H9 (cell line): ENCODE measurements around the gene CAB39. TPM values are rescaled to one million over a fixed set of nuclear protein-coding genes. Genes with fewer than 3 reads are reported as not detected.

ENCODE experiments used
- DNase-seq: peaks from one replicate; pipeline ENCODE4 v3.0.0-alpha.2; 2017
- H2AFZ ChIP-seq: one replicate; pipeline ENCODE4 v1.6.1; 2013; ENCODE audit warnings: mild to moderate bottlenecking, low read length, control low read depth, moderate library complexity
- H2AK5ac ChIP-seq: 2 replicates; pipeline ENCODE4 v1.6.1; 2013; ENCODE audit warnings: low read length, control low read depth, mixed read lengths; ENCODE audit not compliant: insufficient read length
- H2BK120ac ChIP-seq: one replicate; pipeline ENCODE4 v1.6.1; 2013; ENCODE audit warnings: low read depth, mild to moderate bottlenecking, low read length, control low read depth, inconsistent platforms; ENCODE audit not compliant: poor library complexity, severe bottlenecking
- H2BK12ac ChIP-seq: 2 replicates; pipeline ENCODE4 v1.6.1; 2013; ENCODE audit warnings: low read length, control low read depth, mixed read lengths, low read depth; ENCODE audit not compliant: insufficient read length
- H2BK15ac ChIP-seq: 2 replicates; pipeline ENCODE4 v1.6.1; 2013; ENCODE audit warnings: low read depth, low read length, control low read depth
- H2BK20ac ChIP-seq: one replicate; pipeline ENCODE4 v1.6.1; 2013; ENCODE audit warnings: low read depth, mild to moderate bottlenecking, low read length, control low read depth, inconsistent platforms; ENCODE audit not compliant: poor library complexity, severe bottlenecking
- H2BK5ac ChIP-seq: 2 replicates; pipeline ENCODE4 v1.6.1; 2013; ENCODE audit warnings: low read length, control low read depth, mixed read lengths; ENCODE audit not compliant: insufficient read length
- H3K14ac ChIP-seq: 2 replicates; pipeline ENCODE4 v1.6.1; 2013; ENCODE audit warnings: low read length, control low read depth; ENCODE audit not compliant: insufficient read depth
- H3K18ac ChIP-seq: 2 replicates; pipeline ENCODE4 v1.6.1; 2013; ENCODE audit warnings: low read depth, mild to moderate bottlenecking, mixed read lengths, low read length, control low read depth; ENCODE audit not compliant: insufficient read length
- H3K23ac ChIP-seq: 2 replicates; pipeline ENCODE4 v1.6.1; 2013; ENCODE audit warnings: low read length, control low read depth, mixed read lengths, low read depth; ENCODE audit not compliant: insufficient read length
- H3K23me2 ChIP-seq: 2 replicates; pipeline ENCODE4 v1.6.1; 2013; ENCODE audit warnings: low read depth, mild to moderate bottlenecking, mixed read lengths, low read length, control low read depth; ENCODE audit not compliant: insufficient read length, poor library complexity, severe bottlenecking
- H3K27ac ChIP-seq: 2 replicates; pipeline ENCODE4 v1.5.1; 2013; ENCODE audit warnings: low read length, control low read depth, mixed read lengths, low read depth; ENCODE audit not compliant: insufficient read length
- H3K27me3 ChIP-seq: 2 replicates; pipeline ENCODE4 v1.6.1; 2013; ENCODE audit warnings: low read length, control low read depth, inconsistent platforms; ENCODE audit not compliant: insufficient read depth
- H3K4ac ChIP-seq: 2 replicates; pipeline ENCODE4 v1.6.1; 2013; ENCODE audit warnings: low read depth, mild to moderate bottlenecking, control low read depth, inconsistent platforms, low read length, moderate library complexity
- H3K4me1 ChIP-seq: 2 replicates; pipeline ENCODE4 v1.6.1; 2013; ENCODE audit warnings: low read length, control low read depth, inconsistent platforms; ENCODE audit not compliant: insufficient read depth
- H3K4me2 ChIP-seq: 2 replicates; pipeline ENCODE4 v1.6.1; 2013; ENCODE audit warnings: low read length, control low read depth, mixed read lengths; ENCODE audit not compliant: insufficient read length, insufficient read depth
- H3K56ac ChIP-seq: 2 replicates; pipeline ENCODE4 v1.6.1; 2013; ENCODE audit warnings: low read depth, mild to moderate bottlenecking, mixed read lengths, low read length, control low read depth; ENCODE audit not compliant: insufficient read length
- H3K79me1 ChIP-seq: 2 replicates; pipeline ENCODE4 v1.6.1; 2013; ENCODE audit warnings: low read depth, mild to moderate bottlenecking, moderate library complexity, low read length, control low read depth, inconsistent platforms; ENCODE audit not compliant: insufficient read depth, poor library complexity, severe bottlenecking
- H3K79me2 ChIP-seq: 2 replicates; pipeline ENCODE4 v1.6.1; 2013; ENCODE audit warnings: low read length, control low read depth, inconsistent platforms; ENCODE audit not compliant: insufficient read depth
- H3K9ac ChIP-seq: 2 replicates; pipeline ENCODE4 v1.6.1; 2013; ENCODE audit warnings: low read length, control low read depth, mixed read lengths; ENCODE audit not compliant: insufficient read length; ENCODE audit errors: extremely low read depth
- H3K9me3 ChIP-seq: one replicate; pipeline ENCODE4 v1.6.1; 2013; ENCODE audit warnings: low read depth, low read length, inconsistent platforms; ENCODE audit not compliant: control insufficient read depth
- H3T11ph ChIP-seq: one replicate; pipeline ENCODE4 v1.6.1; 2013; ENCODE audit warnings: mild to moderate bottlenecking, low read length, control low read depth, inconsistent platforms
- H4K20me1 ChIP-seq: one replicate; pipeline ENCODE4 v1.6.1; 2013; ENCODE audit not compliant: control insufficient read depth, insufficient read length, insufficient read depth
- H4K5ac ChIP-seq: 2 replicates; pipeline ENCODE4 v1.6.1; 2013; ENCODE audit warnings: low read depth, mild to moderate bottlenecking, mixed read lengths, low read length, control low read depth; ENCODE audit not compliant: insufficient read length
- H4K8ac ChIP-seq: replicated peaks from 2 replicates; pipeline ENCODE4 v1.6.1; 2013; ENCODE audit warnings: low read length, control low read depth, mixed read lengths, low read depth; ENCODE audit not compliant: insufficient read length
- H4K91ac ChIP-seq: 2 replicates; pipeline ENCODE4 v1.6.1; 2013; ENCODE audit warnings: low read depth, mild to moderate bottlenecking, moderate library complexity, mixed read lengths, low read length, control low read depth; ENCODE audit not compliant: insufficient read length
- H3K27ac Mint-ChIP-seq, 3 experiments: 2 replicates in 2 of 3; 3 replicates in 1 of 3; pipeline ENCODE4 v1.8.0; 2020 to 2021; ENCODE audit warnings: mixed read lengths in 3 of 3, mild to moderate bottlenecking in 1 of 3, moderate library complexity in 1 of 3
- H3K27me3 Mint-ChIP-seq: 2 replicates; pipeline ENCODE4 v1.8.0; 2021; ENCODE audit warnings: low read depth, mild to moderate bottlenecking, moderate library complexity, mixed read lengths
- H3K36me3 Mint-ChIP-seq, 3 experiments: 2 replicates in 2 of 3; 3 replicates in 1 of 3; pipeline ENCODE4 v1.8.0; 2020 to 2021; ENCODE audit warnings: low read depth in 3 of 3, mixed read lengths in 3 of 3; ENCODE audit not compliant: insufficient read depth in 1 of 3
- H3K4me1 Mint-ChIP-seq, 2 experiments: 2 replicates each; pipeline ENCODE4 v1.8.0; 2020; ENCODE audit warnings: mixed read lengths in 2 of 2
- H3K4me3 Mint-ChIP-seq, 2 experiments: 2 replicates in 1 of 2; 3 replicates in 1 of 2; pipeline ENCODE4 v1.8.0; 2020 to 2021; ENCODE audit warnings: mild to moderate bottlenecking in 2 of 2, mixed read lengths in 2 of 2, moderate library complexity in 1 of 2
- H3K9me3 Mint-ChIP-seq, 2 experiments: 2 replicates in 1 of 2; 3 replicates in 1 of 2; pipeline ENCODE4 v1.8.0; 2020; ENCODE audit warnings: mild to moderate bottlenecking in 2 of 2, mixed read lengths in 2 of 2, moderate library complexity in 1 of 2
- WGBS: extraction: QIAGEN DNeasy Blood & Tissue Kit; methylation state at CpG from one replicate; pipeline ENCODE4 v1.1.7; 2013; ENCODE audit warnings: missing lambda C conversion rate, low lambda C conversion rate, mixed read lengths; ENCODE audit not compliant: insufficient read length; ENCODE audit errors: extremely low coverage; 5-methylcytosine and 5-hydroxymethylcytosine counted together
- total RNA-seq: library from RNA; stranded (reverse); gene quantifications from 2 replicates; pipeline ENCODE4 v1.2.1, GENCODE V29; 2021
- TF ChIP-seq, protein P1 (sequence below): fragments of 200-600 bp; sonication (generic); conservative IDR thresholded peaks from 3 replicates; pipeline ENCODE4 v1.8.0; 2021; ENCODE audit warnings: antibody characterized with exemption, mild to moderate bottlenecking

Gene CAB39
- total RNA-seq, 1 experiment from 2014 or later = 42.7 TPM

DNA sequence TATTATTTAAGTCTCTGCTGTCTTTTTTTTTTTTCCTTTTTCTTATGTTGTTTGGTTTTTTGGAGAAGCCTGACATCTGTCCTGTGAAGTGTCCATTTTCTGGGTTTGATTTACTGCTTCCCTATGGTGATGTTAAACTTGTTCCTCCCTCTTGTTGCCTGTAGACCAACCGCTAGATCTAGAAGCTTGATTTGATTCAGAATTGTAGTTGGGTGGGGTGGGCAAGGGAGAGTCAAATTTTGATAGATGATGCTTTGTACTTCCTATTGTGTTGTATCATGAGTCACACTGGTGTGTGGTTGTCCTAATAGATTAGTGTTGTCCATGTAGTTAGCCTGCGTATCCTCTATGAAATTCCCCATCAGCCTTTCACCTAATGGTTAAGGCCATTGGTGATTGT lies 35.4 kb downstream of the CAB39 start:
- TF ChIP-seq, protein P1, sequence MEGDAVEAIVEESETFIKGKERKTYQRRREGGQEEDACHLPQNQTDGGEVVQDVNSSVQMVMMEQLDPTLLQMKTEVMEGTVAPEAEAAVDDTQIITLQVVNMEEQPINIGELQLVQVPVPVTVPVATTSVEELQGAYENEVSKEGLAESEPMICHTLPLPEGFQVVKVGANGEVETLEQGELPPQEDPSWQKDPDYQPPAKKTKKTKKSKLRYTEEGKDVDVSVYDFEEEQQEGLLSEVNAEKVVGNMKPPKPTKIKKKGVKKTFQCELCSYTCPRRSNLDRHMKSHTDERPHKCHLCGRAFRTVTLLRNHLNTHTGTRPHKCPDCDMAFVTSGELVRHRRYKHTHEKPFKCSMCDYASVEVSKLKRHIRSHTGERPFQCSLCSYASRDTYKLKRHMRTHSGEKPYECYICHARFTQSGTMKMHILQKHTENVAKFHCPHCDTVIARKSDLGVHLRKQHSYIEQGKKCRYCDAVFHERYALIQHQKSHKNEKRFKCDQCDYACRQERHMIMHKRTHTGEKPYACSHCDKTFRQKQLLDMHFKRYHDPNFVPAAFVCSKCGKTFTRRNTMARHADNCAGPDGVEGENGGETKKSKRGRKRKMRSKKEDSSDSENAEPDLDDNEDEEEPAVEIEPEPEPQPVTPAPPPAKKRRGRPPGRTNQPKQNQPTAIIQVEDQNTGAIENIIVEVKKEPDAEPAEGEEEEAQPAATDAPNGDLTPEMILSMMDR = no peak
- H2AFZ ChIP-seq = no peak overlapping the region
- no peak overlapping the region for H2BK20ac ChIP-seq
- no peak overlapping the region for H3K9ac ChIP-seq
- H3K56ac ChIP-seq = no peak overlapping the region
- H3K23me2 ChIP-seq = no peaks in the 10 kb centered on the region
- DNase-seq = no peak
- H3K4ac ChIP-seq = no peak overlapping the region
- H3K9me3 ChIP-seq = no peaks in the 10 kb centered on the region
- no peak overlapping the region for H4K8ac ChIP-seq
- no peak overlapping the region for H2BK15ac ChIP-seq
- H3K27me3 ChIP-seq = no peaks in the 10 kb centered on the region
- no peak overlapping the region for H3K23ac ChIP-seq
- peaks cover 4 to 11% (median 6%) of the 10 kb centered on the region in 3 experiments; a peak in 6 of 7 replicates for H3K36me3 Mint-ChIP-seq
- no peak overlapping the region for H4K91ac ChIP-seq
- H3K14ac ChIP-seq = no peak overlapping the region
- 0 out of 7 replicates have a peak overlapping the region, but pooled peaks of 1 of the 3 experiments have one; percentile 22 for H3K27ac Mint-ChIP-seq
- H2AK5ac ChIP-seq = no peak overlapping the region
- H2BK12ac ChIP-seq = no peak overlapping the region
- H4K5ac ChIP-seq = no peak overlapping the region
- H3K4me2 ChIP-seq = no peak overlapping the region
- no peak overlapping the region for H2BK5ac ChIP-seq
- no peaks in the 10 kb centered on the region for H3K27me3 Mint-ChIP-seq
- H3T11ph ChIP-seq = no peak overlapping the region
- no peak overlapping the region for H3K18ac ChIP-seq
- no peak overlapping the region for H3K4me3 Mint-ChIP-seq
- H3K79me1 ChIP-seq = peaks cover 6% of the 10 kb centered on the region
- H3K9me3 Mint-ChIP-seq = 0 out of 5 replicates have a peak, but pooled peaks cover 0 to 3% of the 10 kb centered on the region in 2 experiments
- peaks cover 2% of the 10 kb centered on the region; the same call in 1 of the 2 replicates for H3K79me2 ChIP-seq
- no peak overlapping the region for H3K27ac ChIP-seq
- no CpG with 5 or more reads among the region's 2 CpGs for WGBS
- H4K20me1 ChIP-seq = no peaks in the 10 kb centered on the region
- H3K4me1 Mint-ChIP-seq = peaks cover 4% of the 10 kb centered on the region in 2 experiments; a peak in 2 of 4 replicates
- H3K4me1 ChIP-seq = no peaks in the 10 kb centered on the region
- no peak overlapping the region for H2BK120ac ChIP-seq
